SIG-M5 (cell line): ENCODE measurements around the gene ASF1A.
A peak's percentile ranks its signal among the peaks of the same experiment; 100 is the strongest.

Experiments
- DNase-seq: peaks from one replicate; lab custom pipeline; 2025; lab: John Stamatoyannopoulos, UW

ASF1A gene

GRCh38 chr6:118881440-118882313 lies 12.3 kb upstream of the ASF1A start:
- DNase-seq, result no peak

GRCh38 chr6:118882314-118882905 lies 11.5 kb upstream of the ASF1A start:
- no peak for DNase-seq

- no peak for DNase-seq
Measured at GRCh38 chr6:118886641-118887040, 7.3 kb upstream of the ASF1A start.

GRCh38 chr6:118889163-118889562 lies 4.8 kb upstream of the ASF1A start:
- DNase-seq, result no peak

- peak; percentile 8 for DNase-seq
Measured at GRCh38 chr6:118890997-118891790, 2.8 kb upstream of the ASF1A start.

- no peak for DNase-seq
Measured at GRCh38 chr6:118892355-118892991, 1.5 kb upstream of the ASF1A start.

- DNase-seq, result no peak
Measured at GRCh38 chr6:118893064-118893806, 717 bp upstream of the ASF1A start.

- DNase-seq, result no peak
Measured at GRCh38 chr6:118894425-118895260, 691 bp downstream of the ASF1A start.

GRCh38 chr6:118895261-118895560 lies 1.3 kb downstream of the ASF1A start:
- DNase-seq, result no peak

- DNase-seq, result no peak
Measured at GRCh38 chr6:118895859-118896258, 1.9 kb downstream of the ASF1A start.

GRCh38 chr6:118896339-118897136 lies 2.6 kb downstream of the ASF1A start:
- peak; percentile 27 for DNase-seq

- no peak for DNase-seq
Measured at GRCh38 chr6:118897386-118897785, 3.4 kb downstream of the ASF1A start.

- no peak for DNase-seq
Measured at GRCh38 chr6:118899948-118900347, 6.0 kb downstream of the ASF1A start.

- DNase-seq, result no peak
Measured at GRCh38 chr6:118902726-118903125, 8.8 kb downstream of the ASF1A start.

- no peak for DNase-seq
Measured at GRCh38 chr6:118903138-118903537, 9.2 kb downstream of the ASF1A start.

GRCh38 chr6:118903691-118904090 lies 9.7 kb downstream of the ASF1A start:
- no peak for DNase-seq

GRCh38 chr6:118905084-118905483 lies 11.1 kb downstream of the ASF1A start:
- DNase-seq, result no peak

GRCh38 chr6:118905851-118906250 lies 11.9 kb downstream of the ASF1A start:
- no peak for DNase-seq

- DNase-seq, result no peak
Measured at GRCh38 chr6:118908441-118908840, 14.5 kb downstream of the ASF1A start.

- no peak for DNase-seq
Measured at GRCh38 chr6:118912646-118913045, 18.7 kb downstream of the ASF1A start.
